GM12864 (cell line): ENCODE data around the gene MRE11.
"Not testable (repeated sequence)": the region's sequence is repeated elsewhere in the genome, so short reads cannot be mapped to it uniquely, and the experiment has no call there.

Experiments used
- DNase-seq: peaks from one replicate; pipeline ENCODE4 v3.0.0-alpha.2; 2011; ENCODE audit warnings: low read depth
- H3K4me3 ChIP-seq: 2 replicates; pipeline ENCODE4 v1.5.1; 2011; ENCODE audit warnings: mild to moderate bottlenecking, low read depth, low read length, control low read depth
- TF ChIP-seq, protein P1 (sequence below): IDR thresholded peaks from 2 replicates; pipeline ENCODE4 v1.5.1; 2011; ENCODE audit warnings: low read depth, mild to moderate bottlenecking, moderate library complexity, low read length, control low read depth, inconsistent platforms; ENCODE audit errors: missing control alignments

The MRE11 gene

DNA sequence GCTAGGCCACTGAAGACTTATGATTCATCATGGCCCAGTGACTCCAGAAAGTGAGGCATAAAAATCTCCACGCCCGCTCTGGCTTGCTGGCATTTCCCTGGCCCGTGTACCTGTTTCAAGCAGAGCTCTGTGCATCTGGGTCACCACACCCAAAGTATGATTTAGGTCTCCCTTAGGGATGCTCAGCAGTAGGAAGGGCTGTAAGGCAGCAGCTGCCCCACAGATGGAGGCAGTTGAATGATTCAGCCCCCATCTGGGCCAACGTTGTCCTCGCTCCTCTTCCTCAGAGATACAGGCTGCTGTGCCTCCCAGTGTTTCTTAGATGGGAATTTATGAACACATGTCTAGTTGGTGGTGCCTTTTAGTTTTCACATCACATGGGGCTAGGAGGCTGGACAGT, 114.0 kb downstream of the MRE11 start:
- DNase-seq = no peak
- no peak overlapping the region for H3K4me3 ChIP-seq
- TF ChIP-seq, protein P1, sequence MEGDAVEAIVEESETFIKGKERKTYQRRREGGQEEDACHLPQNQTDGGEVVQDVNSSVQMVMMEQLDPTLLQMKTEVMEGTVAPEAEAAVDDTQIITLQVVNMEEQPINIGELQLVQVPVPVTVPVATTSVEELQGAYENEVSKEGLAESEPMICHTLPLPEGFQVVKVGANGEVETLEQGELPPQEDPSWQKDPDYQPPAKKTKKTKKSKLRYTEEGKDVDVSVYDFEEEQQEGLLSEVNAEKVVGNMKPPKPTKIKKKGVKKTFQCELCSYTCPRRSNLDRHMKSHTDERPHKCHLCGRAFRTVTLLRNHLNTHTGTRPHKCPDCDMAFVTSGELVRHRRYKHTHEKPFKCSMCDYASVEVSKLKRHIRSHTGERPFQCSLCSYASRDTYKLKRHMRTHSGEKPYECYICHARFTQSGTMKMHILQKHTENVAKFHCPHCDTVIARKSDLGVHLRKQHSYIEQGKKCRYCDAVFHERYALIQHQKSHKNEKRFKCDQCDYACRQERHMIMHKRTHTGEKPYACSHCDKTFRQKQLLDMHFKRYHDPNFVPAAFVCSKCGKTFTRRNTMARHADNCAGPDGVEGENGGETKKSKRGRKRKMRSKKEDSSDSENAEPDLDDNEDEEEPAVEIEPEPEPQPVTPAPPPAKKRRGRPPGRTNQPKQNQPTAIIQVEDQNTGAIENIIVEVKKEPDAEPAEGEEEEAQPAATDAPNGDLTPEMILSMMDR = no peak

DNA sequence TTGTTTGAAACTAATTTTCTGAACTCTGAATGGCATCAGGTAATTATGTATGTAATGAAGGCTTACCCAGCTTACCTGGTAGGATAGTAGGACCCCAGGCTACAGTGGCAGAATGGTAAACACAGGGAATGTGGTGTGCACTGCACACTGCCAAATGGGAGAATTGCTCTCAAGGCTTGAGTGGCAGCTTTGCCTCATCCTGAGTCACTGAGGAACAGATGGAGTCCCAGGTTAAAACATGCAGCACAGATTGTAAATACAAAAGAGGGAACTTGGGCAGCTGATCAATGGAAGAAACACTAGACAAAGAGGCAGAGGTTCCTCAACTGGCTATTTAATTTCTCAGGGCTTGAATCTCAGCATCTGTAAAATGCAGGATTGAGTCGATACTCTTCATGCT, 116.8 kb downstream of the MRE11 start:
- TF ChIP-seq, protein P1 = no peak
- no peak overlapping the region for H3K4me3 ChIP-seq
- DNase-seq = no peak

DNA sequence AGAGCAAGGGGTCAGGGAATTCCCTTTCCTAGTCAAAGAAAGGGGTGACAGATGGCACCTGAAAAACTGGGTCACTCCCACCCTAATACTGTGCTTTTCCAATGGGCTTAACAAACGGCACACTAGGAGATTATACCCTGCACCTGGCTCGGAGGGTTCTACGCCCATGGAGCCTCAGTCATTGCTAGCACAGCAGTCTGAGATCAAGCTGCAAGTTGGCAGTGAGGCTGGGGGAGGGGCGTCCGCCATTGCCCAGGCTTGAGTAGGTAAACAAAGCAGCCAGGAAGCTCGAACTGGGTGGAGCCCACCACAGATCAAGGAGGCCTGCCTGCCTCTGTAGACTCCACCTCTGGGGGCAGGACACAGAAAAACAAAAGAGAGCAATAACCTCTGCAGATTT, 123.1 kb downstream of the MRE11 start:
- DNase-seq, H3K4me3 ChIP-seq: not testable (repeated sequence)
